ENCODE results near the gene CREB3L1. TPM values are rescaled to one million over a fixed set of nuclear protein-coding genes. Genes with fewer than 3 reads are reported as not detected.

CREB3L1 gene
- total RNA-seq, 1 experiment from 2014 or later, result not detected

- Mint-ChIP-seq H3K4me3 (ENCODE audit: unreplicated experiment) (no peak overlapping the region), H3K27ac (ENCODE audit: low read depth, unreplicated experiment) (no peak overlapping the region), H3K9me3 (ENCODE audit: unreplicated experiment) (no peaks in the 10 kb centered on the region), H3K27me3 (ENCODE audit: insufficient read depth, unreplicated experiment) (no peaks in the 10 kb centered on the region), H3K36me3 (ENCODE audit: insufficient read depth, unreplicated experiment) (no peaks in the 10 kb centered on the region), H3K4me1 (ENCODE audit: insufficient read depth, unreplicated experiment) (peaks cover 44% of the 10 kb centered on the region)
- intact Hi-C loops (cut with micrococcal nuclease), result no loop called here
- TF ChIP-seq, protein P1, sequence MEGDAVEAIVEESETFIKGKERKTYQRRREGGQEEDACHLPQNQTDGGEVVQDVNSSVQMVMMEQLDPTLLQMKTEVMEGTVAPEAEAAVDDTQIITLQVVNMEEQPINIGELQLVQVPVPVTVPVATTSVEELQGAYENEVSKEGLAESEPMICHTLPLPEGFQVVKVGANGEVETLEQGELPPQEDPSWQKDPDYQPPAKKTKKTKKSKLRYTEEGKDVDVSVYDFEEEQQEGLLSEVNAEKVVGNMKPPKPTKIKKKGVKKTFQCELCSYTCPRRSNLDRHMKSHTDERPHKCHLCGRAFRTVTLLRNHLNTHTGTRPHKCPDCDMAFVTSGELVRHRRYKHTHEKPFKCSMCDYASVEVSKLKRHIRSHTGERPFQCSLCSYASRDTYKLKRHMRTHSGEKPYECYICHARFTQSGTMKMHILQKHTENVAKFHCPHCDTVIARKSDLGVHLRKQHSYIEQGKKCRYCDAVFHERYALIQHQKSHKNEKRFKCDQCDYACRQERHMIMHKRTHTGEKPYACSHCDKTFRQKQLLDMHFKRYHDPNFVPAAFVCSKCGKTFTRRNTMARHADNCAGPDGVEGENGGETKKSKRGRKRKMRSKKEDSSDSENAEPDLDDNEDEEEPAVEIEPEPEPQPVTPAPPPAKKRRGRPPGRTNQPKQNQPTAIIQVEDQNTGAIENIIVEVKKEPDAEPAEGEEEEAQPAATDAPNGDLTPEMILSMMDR (IDR thresholded peaks at IDR 0.05; ENCODE audit: unreplicated experiment), result no peak
- DNase-seq (ENCODE audit: unreplicated experiment), result no peak
- BruUV-seq (replicated peaks), result no TSS peak
- POLR2A ChIA-PET, result no interaction called here
- CTCF ChIA-PET, result interaction anchor here (1.1 kb wide), 2 partner anchors 30 to 105 kb away, joined by 3 read pairs; no protein-coding TSS in a partner anchor
Measured at GRCh38 chr11:46341454-46341853, 64.0 kb downstream of the CREB3L1 start.

GRCh38 chr11:46342239-46342638 lies 64.8 kb downstream of the CREB3L1 start:
- Mint-ChIP-seq H3K4me3 (ENCODE audit: unreplicated experiment) (no peak overlapping the region), H3K27ac (ENCODE audit: low read depth, unreplicated experiment) (no peak overlapping the region)
- BruUV-seq (replicated peaks), result no TSS peak

GRCh38 chr11:46343520-46343919 lies 66.1 kb downstream of the CREB3L1 start:
- TF ChIP-seq, protein P1 (IDR thresholded peaks at IDR 0.05; ENCODE audit: unreplicated experiment), result no peak
- intact Hi-C loops (cut with micrococcal nuclease), result no loop called here
- Mint-ChIP-seq H3K4me1 (ENCODE audit: insufficient read depth, unreplicated experiment) (peaks cover 38% of the 10 kb centered on the region), H3K4me3 (ENCODE audit: unreplicated experiment) (no peak overlapping the region), H3K27me3 (ENCODE audit: insufficient read depth, unreplicated experiment) (no peaks in the 10 kb centered on the region), H3K27ac (ENCODE audit: low read depth, unreplicated experiment) (no peak overlapping the region), H3K9me3 (ENCODE audit: unreplicated experiment) (no peaks in the 10 kb centered on the region), H3K36me3 (ENCODE audit: insufficient read depth, unreplicated experiment) (peaks cover 2% of the 10 kb centered on the region)
- ChIA-PET POLR2A (interaction anchor here (1.0 kb wide), 1 partner anchor 33 kb away, joined by 4 read pairs; no protein-coding TSS in a partner anchor), CTCF (interaction anchor here (0.6 to 2.4 kb wide), 6 partner anchors 13 to 297 kb away, joined by 3 to 12 read pairs (median 4); no protein-coding TSS in a partner anchor)
- no peak for DNase-seq (ENCODE audit: unreplicated experiment)
- BruUV-seq (replicated peaks), result no TSS peak

More at GRCh38 chr11:46342239-46342638, 64.8 kb downstream of the CREB3L1 start:
- Mint-ChIP-seq H3K9me3 (ENCODE audit: unreplicated experiment) (no peaks in the 10 kb centered on the region), H3K4me1 (ENCODE audit: insufficient read depth, unreplicated experiment) (peaks cover 46% of the 10 kb centered on the region), H3K27me3 (ENCODE audit: insufficient read depth, unreplicated experiment) (no peaks in the 10 kb centered on the region), H3K36me3 (ENCODE audit: insufficient read depth, unreplicated experiment) (no peaks in the 10 kb centered on the region)
- TF ChIP-seq, protein P1 (IDR thresholded peaks at IDR 0.05; ENCODE audit: unreplicated experiment), result no peak
- no peak for DNase-seq (ENCODE audit: unreplicated experiment)
- ChIA-PET POLR2A (no interaction called here), CTCF (interaction anchor here (0.6 to 1.1 kb wide), 2 partner anchors 10 to 30 kb away, joined by 3 read pairs; no protein-coding TSS in a partner anchor)
- intact Hi-C loops (cut with micrococcal nuclease), result no loop called here

DNA sequence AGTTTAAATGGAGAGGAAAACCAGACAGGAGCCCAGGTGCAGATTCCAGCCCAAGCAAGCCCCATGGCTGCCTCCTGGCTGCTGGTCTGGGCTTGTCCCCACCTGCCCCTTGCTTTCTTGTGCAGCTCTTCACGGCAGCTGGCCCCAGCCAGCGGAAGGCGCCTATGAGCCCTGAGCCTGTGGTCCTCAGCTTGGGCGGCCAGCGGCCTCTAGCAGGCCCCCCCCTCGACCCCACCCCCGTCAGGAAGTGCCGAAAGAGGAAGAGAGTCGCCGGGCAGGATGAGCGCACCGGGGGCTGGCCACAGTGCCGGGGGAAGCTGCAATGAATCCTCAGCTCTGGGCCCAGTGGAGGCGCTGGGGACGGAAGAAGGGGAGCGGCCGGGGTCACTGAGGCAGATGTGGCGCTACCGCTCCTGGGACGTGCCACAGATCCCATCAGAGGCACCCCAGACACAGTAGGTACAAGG lies 67.7 kb downstream of the CREB3L1 start:
- ChIA-PET POLR2A (interaction anchor here (0.6 to 1.2 kb wide), 6 partner anchors 8 to 372 kb away, joined by 3 to 5 read pairs (median 4); no protein-coding TSS in a partner anchor), CTCF (interaction anchor here (0.6 to 2.4 kb wide), 7 partner anchors 9 to 322 kb away, joined by 3 to 12 read pairs (median 4); no protein-coding TSS in a partner anchor)
- Mint-ChIP-seq H3K9me3 (ENCODE audit: unreplicated experiment) (no peaks in the 10 kb centered on the region), H3K36me3 (ENCODE audit: insufficient read depth, unreplicated experiment) (peaks cover 6% of the 10 kb centered on the region), H3K27ac (ENCODE audit: low read depth, unreplicated experiment) (peak overlapping the region; percentile 9), H3K4me1 (ENCODE audit: insufficient read depth, unreplicated experiment) (peaks cover 32% of the 10 kb centered on the region), H3K4me3 (ENCODE audit: unreplicated experiment) (peak overlapping the region; percentile 47), H3K27me3 (ENCODE audit: insufficient read depth, unreplicated experiment) (no peaks in the 10 kb centered on the region)
- TF ChIP-seq, protein P1 (IDR thresholded peaks at IDR 0.05; ENCODE audit: unreplicated experiment), result no peak
- peak; percentile 49 for DNase-seq (ENCODE audit: unreplicated experiment)
- intact Hi-C loops (cut with micrococcal nuclease), result no loop called here
- BruUV-seq (replicated peaks), result no TSS peak

Data from MCF 10A (cell line).